ENCODE measurements around the gene DNAJC7. TPM values are rescaled to one million over a fixed set of nuclear protein-coding genes. Genes with fewer than 3 reads are reported as not detected.

DNAJC7 gene
- total RNA-seq, 1 donor from 2014 or later = 75.9 TPM

- peaks cover 80% of the 10 kb centered on the region for H3K36me3 ChIP-seq
- peaks cover 4% of the 10 kb centered on the region for H3K4me1 ChIP-seq
- H3K9me3 ChIP-seq = no peaks in the 10 kb centered on the region
- H3K4me3 ChIP-seq = no peak overlapping the region
- TF ChIP-seq, protein P1, sequence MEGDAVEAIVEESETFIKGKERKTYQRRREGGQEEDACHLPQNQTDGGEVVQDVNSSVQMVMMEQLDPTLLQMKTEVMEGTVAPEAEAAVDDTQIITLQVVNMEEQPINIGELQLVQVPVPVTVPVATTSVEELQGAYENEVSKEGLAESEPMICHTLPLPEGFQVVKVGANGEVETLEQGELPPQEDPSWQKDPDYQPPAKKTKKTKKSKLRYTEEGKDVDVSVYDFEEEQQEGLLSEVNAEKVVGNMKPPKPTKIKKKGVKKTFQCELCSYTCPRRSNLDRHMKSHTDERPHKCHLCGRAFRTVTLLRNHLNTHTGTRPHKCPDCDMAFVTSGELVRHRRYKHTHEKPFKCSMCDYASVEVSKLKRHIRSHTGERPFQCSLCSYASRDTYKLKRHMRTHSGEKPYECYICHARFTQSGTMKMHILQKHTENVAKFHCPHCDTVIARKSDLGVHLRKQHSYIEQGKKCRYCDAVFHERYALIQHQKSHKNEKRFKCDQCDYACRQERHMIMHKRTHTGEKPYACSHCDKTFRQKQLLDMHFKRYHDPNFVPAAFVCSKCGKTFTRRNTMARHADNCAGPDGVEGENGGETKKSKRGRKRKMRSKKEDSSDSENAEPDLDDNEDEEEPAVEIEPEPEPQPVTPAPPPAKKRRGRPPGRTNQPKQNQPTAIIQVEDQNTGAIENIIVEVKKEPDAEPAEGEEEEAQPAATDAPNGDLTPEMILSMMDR (IDR thresholded peaks at IDR 0.05) = no peak
- DNase-seq (no peak), ATAC-seq (no peak)
- H3K27ac ChIP-seq = no peak overlapping the region
- intact Hi-C loops (cut with DNase I) = no loop called here
- no peaks in the 10 kb centered on the region for H3K27me3 ChIP-seq
Measured at GRCh38 chr17:42000413-42001133, 16.7 kb downstream of the DNAJC7 start.

DNA sequence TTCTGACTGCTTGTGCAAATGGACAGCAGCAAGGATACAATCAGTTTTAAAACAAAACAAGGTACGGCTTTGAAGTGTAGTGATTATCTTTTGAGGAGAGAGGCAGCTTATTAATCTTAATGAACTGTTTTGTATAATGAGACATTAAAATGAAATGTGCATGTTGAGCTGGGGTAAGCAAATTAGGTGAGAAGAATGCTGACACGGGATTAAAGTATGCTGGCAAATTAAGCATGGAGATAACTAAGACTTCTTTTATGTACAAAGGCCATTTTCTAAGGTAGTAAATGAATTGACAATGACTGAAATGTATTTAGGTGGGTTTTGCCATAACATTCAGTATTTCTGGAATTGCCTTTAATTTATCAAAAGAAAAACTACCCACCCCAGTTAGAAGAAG lies 18.7 kb downstream of the DNAJC7 start:
- Histone ChIP-seq H3K27ac (no peak overlapping the region), H3K4me1 (no peaks in the 10 kb centered on the region), H3K36me3 (peaks cover 100% of the 10 kb centered on the region), H3K4me3 (no peak overlapping the region), H3K27me3 (no peaks in the 10 kb centered on the region), H3K9me3 (no peaks in the 10 kb centered on the region)
- TF ChIP-seq, protein P1 (IDR thresholded peaks at IDR 0.05) = no peak
- ATAC-seq (no peak), DNase-seq (no peak)
- intact Hi-C loops (cut with DNase I) = no loop called here

- intact Hi-C loops (cut with DNase I) = no loop called here
- Histone ChIP-seq H3K27ac (no peak overlapping the region), H3K9me3 (no peaks in the 10 kb centered on the region), H3K4me3 (no peak overlapping the region), H3K27me3 (no peaks in the 10 kb centered on the region), H3K4me1 (no peaks in the 10 kb centered on the region), H3K36me3 (peaks cover 100% of the 10 kb centered on the region)
- DNase-seq (no peak), ATAC-seq (no peak)
- TF ChIP-seq, protein P1 (IDR thresholded peaks at IDR 0.05) = no peak
Measured at GRCh38 chr17:41996855-41997164, 20.4 kb downstream of the DNAJC7 start.

DNA sequence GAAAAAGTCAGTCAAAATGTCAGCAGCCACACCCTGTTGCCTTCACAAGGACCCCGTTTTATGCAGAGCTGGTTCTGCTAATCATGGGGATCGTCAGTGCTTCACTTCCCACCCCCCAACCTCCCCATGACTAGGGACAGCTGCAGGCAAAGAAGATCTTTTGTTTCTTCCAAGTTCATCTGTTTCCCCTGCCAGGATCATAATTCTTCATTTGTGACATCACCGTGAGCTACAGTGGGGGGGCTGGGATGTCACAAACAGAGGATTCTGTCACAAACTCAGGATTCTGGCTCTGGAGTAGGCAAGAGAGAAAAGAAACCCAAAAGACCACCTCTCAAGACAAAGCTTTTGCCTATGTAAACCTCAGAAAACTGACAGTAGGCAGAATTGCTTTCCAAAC lies 24.7 kb downstream of the DNAJC7 start:
- Histone ChIP-seq H3K27me3 (no peaks in the 10 kb centered on the region), H3K36me3 (peaks cover 100% of the 10 kb centered on the region), H3K4me3 (no peak overlapping the region), H3K4me1 (no peaks in the 10 kb centered on the region), H3K27ac (no peak overlapping the region), H3K9me3 (no peaks in the 10 kb centered on the region)
- DNase-seq (no peak), ATAC-seq (no peak)
- TF ChIP-seq, protein P1 (IDR thresholded peaks at IDR 0.05) = no peak
- intact Hi-C loops (cut with DNase I) = no loop called here

DNA sequence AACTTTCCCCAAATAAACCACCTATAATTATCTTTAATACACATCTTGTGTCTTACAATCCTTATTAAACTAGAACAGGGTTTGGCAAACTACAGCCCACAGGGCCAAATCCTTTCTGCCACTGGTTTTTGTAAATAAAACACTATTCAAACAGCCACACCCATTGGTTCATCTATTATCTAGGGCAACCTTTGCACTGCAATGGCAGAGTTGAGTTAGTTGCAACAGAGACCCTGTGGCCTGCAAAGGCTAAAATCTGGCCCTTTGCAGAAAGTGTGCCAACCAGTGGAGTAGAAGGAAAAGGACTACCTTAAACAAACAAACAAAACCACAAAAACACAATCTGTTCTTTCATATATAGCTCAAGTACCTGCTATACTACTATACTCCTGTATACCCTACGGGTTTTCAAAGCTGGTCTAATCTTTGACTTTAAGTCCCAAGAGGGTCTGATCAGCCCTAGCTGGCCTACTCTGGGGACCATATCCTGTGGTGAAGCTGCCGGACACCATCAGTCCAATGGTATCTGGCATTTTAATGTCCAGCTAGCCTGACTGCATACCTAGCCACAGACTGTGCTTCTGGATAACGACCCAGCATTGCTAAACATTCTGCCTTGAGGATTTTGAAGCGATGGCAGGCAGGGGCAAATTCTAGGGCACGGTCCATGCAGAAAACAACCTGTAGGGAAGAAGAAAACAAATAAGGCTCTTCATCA lies 27.4 kb downstream of the DNAJC7 start:
- TF ChIP-seq, protein P1 (IDR thresholded peaks at IDR 0.05) = no peak
- Histone ChIP-seq H3K9me3 (no peaks in the 10 kb centered on the region), H3K4me3 (no peak overlapping the region), H3K27ac (no peak overlapping the region), H3K27me3 (no peaks in the 10 kb centered on the region), H3K4me1 (no peaks in the 10 kb centered on the region), H3K36me3 (peaks cover 100% of the 10 kb centered on the region)
- DNase-seq (no peak), ATAC-seq (no peak)
- intact Hi-C loops (cut with DNase I) = no loop called here
